Liver (tissue), 9 donors: Measurements from ENCODE around the gene ZNF280B. TPM values are rescaled to one million over a fixed set of nuclear protein-coding genes. Genes with fewer than 3 reads are reported as not detected.

Source experiments
- DNase-seq: peaks from one replicate; pipeline ENCODE4 v3.0.0-alpha.2; 2017; ENCODE audit warnings: low spot score
- H3K27ac ChIP-seq, 2 donors: one replicate each; pipeline ENCODE4 v1.7.0; 2013; ENCODE audit warnings: inconsistent platforms in 2 of 2, low read length in 2 of 2, control low read depth in 1 of 2, low read depth in 1 of 2, mild to moderate bottlenecking in 1 of 2
- H3K27me3 ChIP-seq, 4 donors: one replicate each; pipeline versions ENCODE4 v1.6.1 to v1.7.0; 2013; ENCODE audit warnings: low read length in 3 of 4, inconsistent platforms in 1 of 4, mild to moderate bottlenecking in 1 of 4, moderate library complexity in 1 of 4; ENCODE audit not compliant: control insufficient read depth in 4 of 4, insufficient read depth in 4 of 4
- H3K36me3 ChIP-seq, 4 donors: one replicate each; pipeline versions ENCODE4 v1.6.1 to v1.7.0; 2013; ENCODE audit warnings: low read length in 3 of 4, mild to moderate bottlenecking in 3 of 4, low read depth in 1 of 4, moderate library complexity in 1 of 4; ENCODE audit not compliant: control insufficient read depth in 4 of 4, insufficient read depth in 3 of 4
- H3K4me1 ChIP-seq, 4 donors: one replicate each; pipeline versions ENCODE4 v1.6.1 to v1.7.0; 2013; ENCODE audit warnings: low read length in 3 of 4, mild to moderate bottlenecking in 3 of 4, moderate library complexity in 1 of 4; ENCODE audit not compliant: control insufficient read depth in 4 of 4, insufficient read depth in 4 of 4
- H3K4me3 ChIP-seq, 3 donors: one replicate each; pipeline versions ENCODE4 v1.6.1 to v1.7.0; 2013; ENCODE audit warnings: low read length in 3 of 3, control low read depth in 1 of 3, low read depth in 1 of 3, mild to moderate bottlenecking in 1 of 3
- H3K9ac ChIP-seq, 2 donors: one replicate each; pipeline ENCODE4 v1.7.0; 2013; ENCODE audit warnings: low read length in 2 of 2, mild to moderate bottlenecking in 2 of 2, moderate library complexity in 2 of 2, control low read depth in 1 of 2, low read depth in 1 of 2
- H3K9me3 ChIP-seq, 4 donors: one replicate each; pipeline versions ENCODE4 v1.6.1 to v1.7.0; 2013; ENCODE audit warnings: low read length in 3 of 4; ENCODE audit not compliant: control insufficient read depth in 4 of 4
- ATF3 ChIP-seq: IDR thresholded peaks from 2 replicates; pipeline ENCODE4 v1.6.1; 2016; ENCODE audit warnings: antibody characterized with exemption
- CTCF ChIP-seq: fragments of 150-350 bp; IDR thresholded peaks from 2 replicates; pipeline ENCODE4 v1.5.1; 2017; ENCODE audit warnings: improper control_type of control experiment, low read depth, low read length; ENCODE audit not compliant: missing input control
- EGR1 ChIP-seq, 2 donors: IDR thresholded peaks; 2 replicates each; pipeline ENCODE4 v1.6.1; 2016 to 2018; ENCODE audit warnings: antibody characterized with exemption in 2 of 2, low read depth in 2 of 2
- FOXA2 ChIP-seq: IDR thresholded peaks from 2 replicates; pipeline ENCODE4 v1.6.1; 2016; ENCODE audit warnings: antibody characterized with exemption
- GABPA ChIP-seq, 2 donors: IDR thresholded peaks in 1 of 2; conservative IDR thresholded peaks in 1 of 2; 2 replicates each; pipeline ENCODE4 v1.6.1; 2016; ENCODE audit warnings: antibody characterized with exemption in 2 of 2, mild to moderate bottlenecking in 1 of 2, moderate library complexity in 1 of 2
- HNF4A ChIP-seq, 2 donors: conservative IDR thresholded peaks; 2 replicates each; pipeline ENCODE4 v1.6.1; 2016; ENCODE audit warnings: antibody characterized with exemption in 2 of 2, mild to moderate bottlenecking in 2 of 2
- HNF4G ChIP-seq: IDR thresholded peaks from 2 replicates; pipeline ENCODE4 v1.6.1; 2016; ENCODE audit warnings: antibody characterized with exemption
- JUND ChIP-seq, 2 donors: IDR thresholded peaks; 2 replicates each; pipeline ENCODE4 v1.6.1; 2016; ENCODE audit warnings: antibody characterized with exemption in 2 of 2
- NR2F2 ChIP-seq: IDR thresholded peaks from 2 replicates; pipeline ENCODE4 v1.6.1; 2016; ENCODE audit warnings: antibody characterized with exemption
- RAD21 ChIP-seq, 2 donors: IDR thresholded peaks; 2 replicates each; pipeline ENCODE4 v1.6.1; 2016; ENCODE audit warnings: antibody characterized with exemption in 2 of 2, mild to moderate bottlenecking in 2 of 2
- REST ChIP-seq: IDR thresholded peaks from 2 replicates; pipeline ENCODE4 v1.6.1; 2016; ENCODE audit warnings: antibody characterized with exemption, mild to moderate bottlenecking
- RXRA ChIP-seq, 2 donors: IDR thresholded peaks; 2 replicates each; pipeline ENCODE4 v1.6.1; 2017 to 2018; ENCODE audit warnings: antibody characterized with exemption in 2 of 2, mild to moderate bottlenecking in 1 of 2
- SP1 ChIP-seq: IDR thresholded peaks from 2 replicates; pipeline ENCODE4 v1.6.1; 2018; ENCODE audit warnings: antibody characterized with exemption, mild to moderate bottlenecking
- TAF1 ChIP-seq: conservative IDR thresholded peaks from 2 replicates; pipeline ENCODE4 v1.6.1; 2016; ENCODE audit warnings: antibody characterized with exemption, mild to moderate bottlenecking
- YY1 ChIP-seq: IDR thresholded peaks from 2 replicates; pipeline ENCODE4 v1.6.1; 2016; ENCODE audit warnings: antibody characterized with exemption, mild to moderate bottlenecking
- ZBTB33 ChIP-seq: IDR thresholded peaks from 2 replicates; pipeline ENCODE4 v1.6.1; 2016; ENCODE audit warnings: antibody characterized with exemption
- WGBS: extraction: QIAGEN DNeasy Blood & Tissue Kit; methylation state at CpG from one replicate; pipeline ENCODE4 v1.1.7; 2013; 5-methylcytosine and 5-hydroxymethylcytosine counted together
- polyA plus RNA-seq, 2 donors: library from polyadenylated mRNA; stranded (reverse) in 1 of 2; unstranded in 1 of 2; fragments of 200-250 nt in 1 of 2; fragments of >200 nt in 1 of 2; fragmentation: Nextera tagmentation in 1 of 2; extraction: Ambion mirVana in 1 of 2; gene quantifications; one replicate each; pipeline versions ENCODE4 v1.2.1 to v1.2.3, GENCODE V29; 2013 to 2015
- total RNA-seq, 2 donors: library from RNA; depleted of rRNA; stranded (reverse); fragments of >200 nt; gene quantifications; one replicate each; pipeline ENCODE4 v1.2.3, GENCODE V29; 2014
- donor health status: healthy.
- donor health status: healthy.
- donor health status: healthy.
- donor health status: healthy.
- donor health status: healthy.

Gene ZNF280B
- total and polyA plus RNA-seq, 4 donors, result 0.03 to 0.84 (median 0.06) TPM

- no peak for DNase-seq
- Histone ChIP-seq H3K27ac (no peak overlapping the region), H3K27me3 (peaks cover 0 to 3% (median 0%) of the 10 kb centered on the region in 4 donors), H3K36me3 (peaks cover 0 to 3% (median 0%) of the 10 kb centered on the region in 4 donors), H3K4me1 (no peaks in the 10 kb centered on the region), H3K4me3 (no peak overlapping the region), H3K9me3 (no peaks in the 10 kb centered on the region), H3K9ac (no peak overlapping the region)
- TF ChIP-seq SP1 (no peak), YY1 (no peak), CTCF (no peak), TAF1 (no peak), FOXA2 (no peak), ZBTB33 (no peak), HNF4G (no peak), GABPA (IDR thresholded peaks at IDR 0.05 in 1 of 2, conservative IDR thresholded peaks at IDR 0.05 in 1 of 2) (no peak), REST (no peak), ATF3 (no peak), EGR1 (IDR thresholded peaks at IDR 0.05; ENCODE audit: low read depth in 2 of 2) (no peak), RXRA (IDR thresholded peaks at IDR 0.05) (no peak), RAD21 (IDR thresholded peaks at IDR 0.05) (no peak), NR2F2 (no peak), HNF4A (conservative IDR thresholded peaks at IDR 0.05) (no peak)
- WGBS, result 91% methylated on average over 3 of the region's 3 CpGs
These were observed 23.0 kb downstream of the ZNF280B start for GRCh38 chr22:22485524-22485923.

- Histone ChIP-seq H3K27me3 (peaks cover 0 to 3% (median 0%) of the 10 kb centered on the region in 4 donors), H3K4me1 (no peaks in the 10 kb centered on the region), H3K9me3 (no peaks in the 10 kb centered on the region), H3K36me3 (peaks cover 0 to 3% (median 0%) of the 10 kb centered on the region in 4 donors), H3K4me3 (no peak overlapping the region), H3K9ac (no peak overlapping the region), H3K27ac (no peak overlapping the region)
- no peak for DNase-seq
- 94% methylated on average over 11 of the region's 11 CpGs for WGBS
- no peak for TF ChIP-seq REST
- TF ChIP-seq SP1, result no peak
- no peak for TF ChIP-seq FOXA2
- TF ChIP-seq EGR1 (IDR thresholded peaks at IDR 0.05; ENCODE audit: low read depth in 2 of 2), result no peak
- no peak for TF ChIP-seq JUND (IDR thresholded peaks at IDR 0.05)
- TF ChIP-seq ATF3, result no peak
- TF ChIP-seq GABPA (IDR thresholded peaks at IDR 0.05 in 1 of 2, conservative IDR thresholded peaks at IDR 0.05 in 1 of 2), result no peak
- no peak for TF ChIP-seq HNF4A (conservative IDR thresholded peaks at IDR 0.05)
- no peak for TF ChIP-seq RAD21 (IDR thresholded peaks at IDR 0.05)
- no peak for TF ChIP-seq CTCF
- no peak for TF ChIP-seq NR2F2
- TF ChIP-seq YY1, result no peak
These were observed 24.5 kb downstream of the ZNF280B start for GRCh38 chr22:22484023-22484422.
